HL-60 (cell line): ENCODE measurements around the gene LGI2.

Source experiments
- DNase-seq, 2 experiments: peaks; one replicate each; pipeline ENCODE4 v3.0.0-alpha.2; 2010 to 2020; ENCODE audit warnings: low read depth in 1 of 2, low spot score in 1 of 2
- H3K27ac ChIP-seq: fragments of 250-450 bp; sonication (Bioruptor Pico); replicated peaks from 2 replicates; pipeline ENCODE4 v1.5.1; 2020; ENCODE audit warnings: mild to moderate bottlenecking, moderate library complexity
- H3K27me3 ChIP-seq: fragments of 250-450 bp; sonication (Bioruptor Pico); 2 replicates; pipeline ENCODE4 v1.5.1; 2021; ENCODE audit warnings: mild to moderate bottlenecking, moderate library complexity; ENCODE audit not compliant: insufficient read depth, poor library complexity, severe bottlenecking
- H3K4me3 ChIP-seq: replicated peaks from 2 replicates; pipeline ENCODE4 v1.5.1; 2011; ENCODE audit warnings: mild to moderate bottlenecking, control low read depth, low read length; ENCODE audit not compliant: insufficient read depth
- CTCF ChIP-seq: IDR thresholded peaks from one replicate; pipeline ENCODE4 v1.5.1; 2011; ENCODE audit warnings: low read length, control low read depth, inconsistent platforms; ENCODE audit not compliant: insufficient read depth
- GABPA ChIP-seq: IDR thresholded peaks from 2 replicates; pipeline ENCODE4 v1.6.1; 2012; ENCODE audit warnings: low read depth
- POLR2AphosphoS5 ChIP-seq: IDR thresholded peaks from 2 replicates; pipeline ENCODE4 v1.6.1; 2012; ENCODE audit warnings: low read depth
- REST ChIP-seq: IDR thresholded peaks from 2 replicates; pipeline ENCODE4 v1.6.1; 2012; ENCODE audit warnings: low read depth; ENCODE audit not compliant: insufficient replicate concordance
- SPI1 ChIP-seq: IDR thresholded peaks from 2 replicates; pipeline ENCODE4 v1.6.1; 2012; ENCODE audit warnings: low read depth, mild to moderate bottlenecking, borderline replicate concordance

Gene LGI2

GRCh38 chr4:25060963-25061340, 30.2 kb upstream of the LGI2 start:
- TF ChIP-seq CTCF (no peak), GABPA (no peak), REST (no peak), SPI1 (no peak), POLR2AphosphoS5 (no peak)
- Histone ChIP-seq H3K27me3 (peaks cover 1% of the 10 kb centered on the region), H3K27ac (no peak overlapping the region), H3K4me3 (no peak overlapping the region)
- no peak for DNase-seq

- Histone ChIP-seq H3K27ac (no peak overlapping the region), H3K27me3 (no peaks in the 10 kb centered on the region), H3K4me3 (no peak overlapping the region)
- TF ChIP-seq CTCF (no peak), REST (no peak), POLR2AphosphoS5 (no peak), GABPA (no peak), SPI1 (no peak)
- no peak for DNase-seq
Observed at GRCh38 chr4:25060241-25060962, 29.7 kb upstream of the LGI2 start.

GRCh38 chr4:25059791-25060190, 29.0 kb upstream of the LGI2 start:
- no peak for DNase-seq
- Histone ChIP-seq H3K27me3 (no peaks in the 10 kb centered on the region), H3K27ac (no peak overlapping the region), H3K4me3 (no peak overlapping the region)
- no peak for TF ChIP-seq CTCF
- no peak for TF ChIP-seq REST
- no peak for TF ChIP-seq GABPA
- TF ChIP-seq SPI1, result no peak
- no peak for TF ChIP-seq POLR2AphosphoS5
